Peyer's patch (tissue), 4 donors: ENCODE data around the gene TNFAIP3.

Source experiments
- CTCF ChIP-seq, 6 experiments: fragments of 450-650 bp in 4 of 6; fragments of 200-600 bp in 2 of 6; sonication (generic) in 1 of 6; IDR thresholded peaks; one replicate each; pipeline ENCODE4 v1.5.1; 2017 to 2019; ENCODE audit warnings: antibody characterized with exemption in 6 of 6, mild to moderate bottlenecking in 3 of 6, moderate library complexity in 1 of 6
- POLR2A ChIP-seq, 2 donors: fragments of 450-650 bp; IDR thresholded peaks; one replicate each; pipeline ENCODE4 v1.5.1; 2017; ENCODE audit warnings: antibody characterized with exemption in 2 of 2, mild to moderate bottlenecking in 2 of 2, moderate library complexity in 2 of 2

DNA sequence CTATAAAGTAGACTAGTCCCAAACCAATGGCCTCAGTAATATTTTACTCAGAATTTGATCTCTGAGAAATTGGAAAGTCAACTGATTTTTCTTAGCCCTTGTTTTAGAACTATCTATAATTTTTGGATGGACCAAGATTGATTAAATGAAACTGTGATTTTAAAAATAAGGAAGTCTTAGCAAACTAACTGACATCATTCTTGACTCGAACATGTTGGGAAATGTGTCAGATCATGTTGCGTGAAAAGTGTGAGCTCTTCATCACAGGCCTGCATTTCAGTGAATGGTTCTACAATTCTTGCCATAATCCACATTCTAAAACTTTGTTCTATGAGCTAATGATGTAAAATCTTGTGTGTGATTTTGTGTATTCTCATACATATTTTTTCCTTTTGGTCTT, 11.0 kb downstream of the TNFAIP3 start:
- no peak for TF ChIP-seq CTCF (IDR thresholded peaks at IDR 0.05)
- no peak for TF ChIP-seq POLR2A (IDR thresholded peaks at IDR 0.05)
